NOMO-1 treated with DMSO at 0.1 percent for 48 hours (cell line): Measurements from ENCODE around the gene SRGAP2C.
A peak's percentile ranks its signal among the peaks of the same experiment; 100 is the strongest.
"Not testable (repeated sequence)": the region's sequence is repeated elsewhere in the genome, so short reads cannot be mapped to it uniquely, and the experiment has no call there.

Source experiments
- DNase-seq: peaks from one replicate; lab custom pipeline; 2025; ENCODE audit not compliant: unreplicated experiment; lab: John Stamatoyannopoulos, UW

The SRGAP2C gene

GRCh38 chr1:121413821-121414220 lies 229.0 kb downstream of the SRGAP2C start:
- no peak for DNase-seq

GRCh38 chr1:121414905-121415304 lies 230.1 kb downstream of the SRGAP2C start:
- DNase-seq: no peak

GRCh38 chr1:121417325-121417923 lies 232.6 kb downstream of the SRGAP2C start:
- no peak for DNase-seq

GRCh38 chr1:121418369-121419049 lies 233.7 kb downstream of the SRGAP2C start:
- DNase-seq: no peak

GRCh38 chr1:121419050-121419615 lies 234.4 kb downstream of the SRGAP2C start:
- not testable (repeated sequence) for DNase-seq

GRCh38 chr1:121421490-121421889 lies 236.7 kb downstream of the SRGAP2C start:
- peak; percentile 42 for DNase-seq

- not testable (repeated sequence) for DNase-seq
Observed at GRCh38 chr1:121423956-121424355, 239.2 kb downstream of the SRGAP2C start.

- DNase-seq: not testable (repeated sequence)
Observed at GRCh38 chr1:121433517-121433916, 248.7 kb downstream of the SRGAP2C start.

GRCh38 chr1:121438862-121439261 lies 254.1 kb downstream of the SRGAP2C start:
- not testable (repeated sequence) for DNase-seq

GRCh38 chr1:121440993-121441392 lies 256.2 kb downstream of the SRGAP2C start:
- DNase-seq: no peak
